Trophoblast cell (in vitro differentiated cells and primary cell): Measurements from ENCODE around the gene SLC2A10.

Experiments
- DNase-seq, 2 donors: peaks; one replicate each; pipeline ENCODE4 v3.0.0-alpha.2; 2016
- H2AFZ ChIP-seq: 2 replicates; pipeline ENCODE4 v1.6.1; 2013; ENCODE audit warnings: low read length, moderate library complexity, mild to moderate bottlenecking; ENCODE audit not compliant: insufficient read depth, poor library complexity
- H2AK5ac ChIP-seq: 2 replicates; pipeline ENCODE4 v1.6.1; 2013; ENCODE audit warnings: mild to moderate bottlenecking, low read length
- H2BK120ac ChIP-seq: 2 replicates; pipeline ENCODE4 v1.6.1; 2013; ENCODE audit warnings: low read length, mild to moderate bottlenecking, moderate library complexity; ENCODE audit not compliant: insufficient read depth, poor library complexity
- H2BK12ac ChIP-seq: 2 replicates; pipeline ENCODE4 v1.6.1; 2013; ENCODE audit warnings: mild to moderate bottlenecking, low read length, moderate library complexity
- H2BK5ac ChIP-seq: 2 replicates; pipeline ENCODE4 v1.6.1; 2013; ENCODE audit warnings: low read length, low read depth, moderate library complexity, mild to moderate bottlenecking; ENCODE audit not compliant: poor library complexity
- H3K14ac ChIP-seq: 2 replicates; pipeline ENCODE4 v1.6.1; 2013; ENCODE audit warnings: mild to moderate bottlenecking, low read length
- H3K18ac ChIP-seq: 2 replicates; pipeline ENCODE4 v1.6.1; 2013; ENCODE audit warnings: mild to moderate bottlenecking, low read length
- H3K23ac ChIP-seq: 2 replicates; pipeline ENCODE4 v1.6.1; 2013; ENCODE audit warnings: low read length
- H3K27ac ChIP-seq: 2 replicates; pipeline ENCODE4 v1.5.1; 2013; ENCODE audit warnings: low read depth, mild to moderate bottlenecking, inconsistent platforms, low read length, moderate library complexity
- H3K27me3 ChIP-seq: 2 replicates; pipeline ENCODE4 v1.6.1; 2013; ENCODE audit warnings: inconsistent platforms, mild to moderate bottlenecking, low read length, moderate library complexity; ENCODE audit not compliant: insufficient read depth
- H3K36me3 ChIP-seq, 2 experiments: 1 replicate in 1 of 2; 2 replicates in 1 of 2; pipeline ENCODE4 v1.6.1; 2013; ENCODE audit warnings: low read length in 2 of 2, mild to moderate bottlenecking in 2 of 2, moderate library complexity in 1 of 2; ENCODE audit not compliant: insufficient read depth in 2 of 2, control insufficient read depth in 1 of 2
- H3K4ac ChIP-seq: 2 replicates; pipeline ENCODE4 v1.6.1; 2013; ENCODE audit warnings: low read depth, mild to moderate bottlenecking, low read length, moderate library complexity
- H3K4me1 ChIP-seq, 2 experiments: 1 replicate in 1 of 2; 2 replicates in 1 of 2; pipeline ENCODE4 v1.6.1; 2013; ENCODE audit warnings: low read length in 2 of 2, mild to moderate bottlenecking in 2 of 2, moderate library complexity in 1 of 2; ENCODE audit not compliant: insufficient read depth in 2 of 2, control insufficient read depth in 1 of 2
- H3K4me2 ChIP-seq: 2 replicates; pipeline ENCODE4 v1.6.1; 2013; ENCODE audit warnings: inconsistent platforms, mild to moderate bottlenecking, low read length, moderate library complexity
- H3K4me3 ChIP-seq: 2 replicates; pipeline ENCODE4 v1.5.1; 2013; ENCODE audit warnings: mild to moderate bottlenecking, low read depth, low read length, inconsistent platforms
- H3K79me1 ChIP-seq: one replicate; pipeline ENCODE4 v1.6.1; 2013; ENCODE audit warnings: low read length
- H3K79me2 ChIP-seq: 2 replicates; pipeline ENCODE4 v1.6.1; 2013; ENCODE audit warnings: low read length, mild to moderate bottlenecking; ENCODE audit not compliant: control insufficient read depth, insufficient read depth, poor library complexity
- H3K9ac ChIP-seq: 2 replicates; pipeline ENCODE4 v1.6.1; 2013; ENCODE audit warnings: mild to moderate bottlenecking, low read length
- H3K9me3 ChIP-seq: 2 replicates; pipeline ENCODE4 v1.6.1; 2013; ENCODE audit warnings: low read depth, mild to moderate bottlenecking, control low read depth, inconsistent platforms, low read length; ENCODE audit not compliant: insufficient read depth
- H4K12ac ChIP-seq: 2 replicates; pipeline ENCODE4 v1.6.1; 2013; ENCODE audit warnings: low read depth, mild to moderate bottlenecking, low read length, moderate library complexity
- H4K8ac ChIP-seq: 2 replicates; pipeline ENCODE4 v1.6.1; 2013; ENCODE audit warnings: low read depth, mild to moderate bottlenecking, low read length, moderate library complexity
- H4K91ac ChIP-seq: one replicate; pipeline ENCODE4 v1.6.1; 2013; ENCODE audit warnings: low read depth, mild to moderate bottlenecking, low read length, moderate library complexity
- WGBS: extraction: QIAGEN DNeasy Blood & Tissue Kit; methylation state at CpG from one replicate; pipeline ENCODE4 v1.1.7; 2013; ENCODE audit warnings: missing lambda C conversion rate; ENCODE audit not compliant: insufficient read length, insufficient coverage; ENCODE audit errors: extremely low coverage; 5-methylcytosine and 5-hydroxymethylcytosine counted together

The SLC2A10 gene

DNA sequence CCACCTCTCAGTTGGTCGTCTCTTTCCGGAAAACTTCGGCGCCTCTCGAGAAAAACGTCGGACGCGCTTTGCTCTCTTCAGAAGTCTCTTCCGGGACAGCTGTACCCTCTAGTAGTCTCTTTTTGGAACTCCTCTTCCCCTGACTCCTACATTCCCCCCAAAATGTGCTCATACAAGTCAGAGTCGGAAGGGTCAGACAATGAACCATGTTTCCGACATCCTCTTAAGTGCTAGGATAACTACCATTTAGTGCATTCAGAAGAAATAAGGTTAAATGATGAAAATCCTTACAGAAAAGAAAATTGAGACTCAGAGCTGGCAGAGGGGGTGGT lies 19.7 kb upstream of the SLC2A10 start:
- peaks cover 8% of the 10 kb centered on the region for H3K79me1 ChIP-seq
- H4K12ac ChIP-seq: no peak overlapping the region
- H2BK5ac ChIP-seq: no peak overlapping the region
- H3K27me3 ChIP-seq: no peaks in the 10 kb centered on the region
- H2AFZ ChIP-seq: no peak overlapping the region
- no peak overlapping the region for H4K91ac ChIP-seq
- H3K18ac ChIP-seq: no peak overlapping the region
- H3K4me3 ChIP-seq: no peak overlapping the region
- no peak overlapping the region for H2AK5ac ChIP-seq
- WGBS: no CpG with 5 or more reads among the region's 12 CpGs
- H2BK12ac ChIP-seq: no peak overlapping the region
- no peak overlapping the region for H3K4ac ChIP-seq
- peak overlapping the region; percentile 72 for H3K4me2 ChIP-seq
- DNase-seq: no peak
- H2BK120ac ChIP-seq: no peak overlapping the region
- peaks cover 14% of the 10 kb centered on the region for H3K79me2 ChIP-seq
- no peaks in the 10 kb centered on the region for H3K9me3 ChIP-seq
- H4K8ac ChIP-seq: no peak overlapping the region
- H3K23ac ChIP-seq: no peak overlapping the region
- H3K4me1 ChIP-seq: peaks cover 0 to 5% of the 10 kb centered on the region in 2 experiments
- H3K27ac ChIP-seq: peak overlapping the region; percentile 32
- H3K36me3 ChIP-seq: peaks cover 4% of the 10 kb centered on the region in 2 experiments
- H3K14ac ChIP-seq: no peak overlapping the region
- H3K9ac ChIP-seq: peak overlapping the region; percentile 88

DNA sequence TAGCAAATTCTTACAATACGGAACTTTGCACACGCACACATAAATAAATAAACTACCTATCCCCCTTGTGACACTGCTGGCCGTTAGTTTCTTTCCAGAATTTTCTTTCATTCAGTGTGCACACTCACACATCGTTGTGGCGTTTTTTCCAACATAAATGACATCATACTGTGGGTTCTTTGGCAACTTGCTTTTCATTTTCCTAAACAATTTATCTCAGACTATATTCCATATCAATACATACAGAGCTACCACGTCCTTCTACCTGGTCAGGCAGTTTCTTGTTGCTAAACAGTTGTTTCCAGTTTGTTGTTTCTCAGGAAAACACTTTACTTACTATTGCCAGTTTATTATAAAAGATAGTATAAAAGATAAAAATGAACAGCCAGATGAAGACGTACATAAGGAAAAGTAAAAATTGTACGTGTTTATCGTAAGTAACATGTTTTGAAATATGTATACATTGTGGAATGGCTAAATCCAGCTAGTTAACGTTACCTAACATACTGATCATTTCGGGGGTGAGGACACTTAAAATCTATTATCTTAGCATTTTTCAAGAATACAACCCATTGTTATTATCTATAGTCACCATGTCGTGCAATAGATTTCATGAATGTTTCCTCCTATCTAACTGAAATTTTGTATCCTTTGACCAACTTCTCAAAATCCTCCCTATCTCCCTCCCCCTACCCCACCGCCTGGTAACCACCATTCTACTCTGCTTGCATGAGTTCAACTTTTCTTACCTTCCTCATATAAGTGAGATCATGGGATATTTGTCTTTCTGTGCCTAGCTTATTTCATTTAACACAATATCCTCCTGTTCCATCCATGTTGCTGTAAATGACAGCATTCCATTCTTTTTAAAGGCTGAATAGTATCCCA lies 19.0 kb upstream of the SLC2A10 start:
- H3K23ac ChIP-seq: no peak overlapping the region
- no peak overlapping the region for H4K8ac ChIP-seq
- no peak overlapping the region for H2BK5ac ChIP-seq
- peaks cover 3 to 4% of the 10 kb centered on the region in 2 experiments for H3K36me3 ChIP-seq
- no peak overlapping the region for H2AK5ac ChIP-seq
- H3K79me1 ChIP-seq: peaks cover 8% of the 10 kb centered on the region
- no peak overlapping the region for H2BK120ac ChIP-seq
- peak overlapping the region; percentile 72 for H3K4me2 ChIP-seq
- no peak overlapping the region for H3K9ac ChIP-seq
- peak in 1 of 2 donors; percentile 22 for DNase-seq
- no peak overlapping the region for H4K12ac ChIP-seq
- H3K79me2 ChIP-seq: peaks cover 14% of the 10 kb centered on the region
- H3K4me3 ChIP-seq: no peak overlapping the region
- no peaks in the 10 kb centered on the region for H3K9me3 ChIP-seq
- H3K18ac ChIP-seq: no peak overlapping the region
- no peak overlapping the region for H3K27ac ChIP-seq
- peaks cover 0 to 5% of the 10 kb centered on the region in 2 experiments for H3K4me1 ChIP-seq
- no peak overlapping the region for H2BK12ac ChIP-seq
- no peaks in the 10 kb centered on the region for H3K27me3 ChIP-seq
- 100% methylated on average over 3 of the region's 13 CpGs for WGBS
- no peak overlapping the region for H3K4ac ChIP-seq
- no peak overlapping the region for H2AFZ ChIP-seq
- H4K91ac ChIP-seq: no peak overlapping the region
- peak overlapping the region; percentile 11 for H3K14ac ChIP-seq

DNA sequence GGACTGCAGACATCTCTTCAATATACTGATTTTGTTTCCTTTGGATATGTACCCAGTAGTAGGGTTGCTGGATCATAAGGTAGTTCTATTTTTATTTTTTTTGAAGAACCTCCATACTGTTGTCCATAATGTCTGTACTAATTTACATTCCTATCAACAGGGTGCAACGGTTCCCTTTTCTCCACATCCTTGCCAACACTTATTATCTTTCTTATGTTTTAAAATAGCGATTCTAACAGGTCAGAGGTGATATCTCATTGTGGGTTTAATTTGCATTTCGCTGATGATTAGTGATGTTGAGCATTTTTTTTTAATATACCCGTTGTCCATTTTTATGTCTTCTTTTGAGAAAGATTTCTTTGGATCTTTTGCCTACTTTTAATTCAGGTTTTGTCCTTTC lies 18.3 kb upstream of the SLC2A10 start:
- no peak overlapping the region for H2BK12ac ChIP-seq
- no peak overlapping the region for H3K9ac ChIP-seq
- H3K36me3 ChIP-seq: peaks cover 3 to 4% of the 10 kb centered on the region in 2 experiments
- no peak overlapping the region for H3K4me3 ChIP-seq
- no CpG with 5 or more reads among the region's 4 CpGs for WGBS
- H3K79me1 ChIP-seq: peaks cover 8% of the 10 kb centered on the region
- no peak overlapping the region for H2BK120ac ChIP-seq
- peaks cover 0 to 5% of the 10 kb centered on the region in 2 experiments for H3K4me1 ChIP-seq
- H2AK5ac ChIP-seq: no peak overlapping the region
- no peak overlapping the region for H3K18ac ChIP-seq
- H3K14ac ChIP-seq: no peak overlapping the region
- H2AFZ ChIP-seq: no peak overlapping the region
- no peak overlapping the region for H3K23ac ChIP-seq
- H3K9me3 ChIP-seq: no peaks in the 10 kb centered on the region
- H3K4me2 ChIP-seq: no peak overlapping the region
- H4K8ac ChIP-seq: no peak overlapping the region
- H2BK5ac ChIP-seq: no peak overlapping the region
- peaks cover 14% of the 10 kb centered on the region for H3K79me2 ChIP-seq
- H3K27me3 ChIP-seq: no peaks in the 10 kb centered on the region
- H4K12ac ChIP-seq: no peak overlapping the region
- no peak overlapping the region for H4K91ac ChIP-seq
- H3K4ac ChIP-seq: no peak overlapping the region
- DNase-seq: no peak
- no peak overlapping the region for H3K27ac ChIP-seq

DNA sequence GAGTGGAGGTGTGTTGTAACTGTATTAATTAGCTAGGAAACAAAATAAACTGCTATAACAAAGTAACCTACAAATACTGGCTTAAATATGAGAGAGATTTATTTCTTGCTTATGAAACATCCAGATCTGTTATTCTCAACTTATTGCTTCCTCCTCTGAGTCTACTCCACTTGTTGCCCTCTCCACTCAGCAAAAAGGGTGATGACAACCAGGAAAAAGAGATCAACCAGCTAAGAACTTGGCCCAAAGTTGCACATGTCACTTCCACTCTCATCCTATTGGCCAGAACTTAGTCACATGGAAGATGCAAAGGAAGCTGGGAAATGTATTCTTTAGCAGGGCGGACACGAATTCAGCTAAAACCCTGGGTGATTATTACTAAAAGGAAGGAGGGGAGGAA lies 15.0 kb upstream of the SLC2A10 start:
- Histone ChIP-seq H4K91ac (no peak overlapping the region), H3K36me3 (no peaks in the 10 kb centered on the region)

More for the DNA sequence above, 15.0 kb upstream of the SLC2A10 start:
- H3K27ac ChIP-seq: no peak overlapping the region
- no peak overlapping the region for H3K9ac ChIP-seq
- peaks cover 2% of the 10 kb centered on the region for H3K79me1 ChIP-seq
- no peak overlapping the region for H2AK5ac ChIP-seq
- H3K4me1 ChIP-seq: no peaks in the 10 kb centered on the region
- no peak overlapping the region for H3K4me2 ChIP-seq
- no CpG with 5 or more reads among the region's 2 CpGs for WGBS
- no peak overlapping the region for H3K14ac ChIP-seq
- H3K9me3 ChIP-seq: no peaks in the 10 kb centered on the region
- no peaks in the 10 kb centered on the region for H3K79me2 ChIP-seq
- peak overlapping the region; percentile 50 for H4K8ac ChIP-seq
- H3K18ac ChIP-seq: no peak overlapping the region
- no peak overlapping the region for H3K23ac ChIP-seq
- H2BK12ac ChIP-seq: no peak overlapping the region
- no peak overlapping the region for H2BK120ac ChIP-seq
- no peaks in the 10 kb centered on the region for H3K27me3 ChIP-seq
- H4K12ac ChIP-seq: no peak overlapping the region
- no peak overlapping the region for H3K4ac ChIP-seq
- H2BK5ac ChIP-seq: no peak overlapping the region
- no peak overlapping the region for H3K4me3 ChIP-seq
- H2AFZ ChIP-seq: no peak overlapping the region
- no peak for DNase-seq
